Testis (tissue), 3 donors: Measurements from ENCODE around the gene NRXN3. TPM values are rescaled to one million over a fixed set of nuclear protein-coding genes. Genes with fewer than 3 reads are reported as not detected.

Experiments used
- DNase-seq: peaks from one replicate; pipeline ENCODE4 v3.0.0-alpha.2; 2019
- H3K27ac ChIP-seq, 2 donors: fragments of 200-600 bp; sonication (generic); one replicate each; pipeline ENCODE4 v1.5.1; 2019
- H3K27me3 ChIP-seq: fragments of 200-600 bp; sonication (generic); one replicate; pipeline ENCODE4 v1.5.1; 2019
- H3K36me3 ChIP-seq: fragments of 200-600 bp; sonication (generic); one replicate; pipeline ENCODE4 v1.5.1; 2017; ENCODE audit warnings: low read depth; ENCODE audit errors: missing control alignments
- H3K4me1 ChIP-seq: fragments of 200-600 bp; sonication (generic); one replicate; pipeline ENCODE4 v1.5.1; 2019
- H3K4me3 ChIP-seq, 2 donors: fragments of 200-600 bp; sonication (generic); one replicate each; pipeline ENCODE4 v1.5.1; 2017 to 2019
- H3K9me3 ChIP-seq: fragments of 200-600 bp; sonication (generic); one replicate; pipeline ENCODE4 v1.5.1; 2017
- POLR2A ChIP-seq: fragments of 450-650 bp; IDR thresholded peaks from one replicate; pipeline ENCODE4 v1.6.1; 2017; ENCODE audit warnings: antibody characterized with exemption, mild to moderate bottlenecking, moderate library complexity
- WGBS, 2 donors: methylation state at CpG; one replicate each; pipeline ENCODE4 v1.1.5; 2018; 5-methylcytosine and 5-hydroxymethylcytosine counted together
- intact Hi-C: fragments of 100-400 bp; cut with DNase I; formaldehyde crosslinking; loops from one replicate; pipeline ENCODE4 v1.15.1; 2023; ENCODE audit warnings: low total_unique reads
- polyA plus RNA-seq: library from polyadenylated mRNA; stranded (reverse); fragments of 350-450 nt; fragmentation: Illumina TruSeq; extraction: RNeasy Lipid Tissue Mini Kit (QIAGEN cat#74804); gene quantifications from one replicate; pipeline ENCODE4 v1.2.3, GENCODE V29; 2014; ENCODE audit warnings: low read depth, low replicate concordance; ENCODE audit not compliant: insufficient read depth
- total RNA-seq, 2 donors: library from RNA; depleted of rRNA; stranded (reverse); fragments of >200 nt; gene quantifications; one replicate each; pipeline ENCODE4 v1.2.3, GENCODE V29; 2016
- TF ChIP-seq, protein P1 (sequence below), 3 experiments: fragments of 450-650 bp in 2 of 3; fragments of 200-600 bp in 1 of 3; sonication (generic) in 1 of 3; IDR thresholded peaks; one replicate each; pipeline ENCODE4 v1.5.1; 2016 to 2019; ENCODE audit warnings: antibody characterized with exemption in 3 of 3, mild to moderate bottlenecking in 2 of 3, moderate library complexity in 1 of 3

The NRXN3 gene
- total and polyA plus RNA-seq, 3 donors from 2014 or later = 3.5 to 8.0 (median 3.9) TPM

DNA sequence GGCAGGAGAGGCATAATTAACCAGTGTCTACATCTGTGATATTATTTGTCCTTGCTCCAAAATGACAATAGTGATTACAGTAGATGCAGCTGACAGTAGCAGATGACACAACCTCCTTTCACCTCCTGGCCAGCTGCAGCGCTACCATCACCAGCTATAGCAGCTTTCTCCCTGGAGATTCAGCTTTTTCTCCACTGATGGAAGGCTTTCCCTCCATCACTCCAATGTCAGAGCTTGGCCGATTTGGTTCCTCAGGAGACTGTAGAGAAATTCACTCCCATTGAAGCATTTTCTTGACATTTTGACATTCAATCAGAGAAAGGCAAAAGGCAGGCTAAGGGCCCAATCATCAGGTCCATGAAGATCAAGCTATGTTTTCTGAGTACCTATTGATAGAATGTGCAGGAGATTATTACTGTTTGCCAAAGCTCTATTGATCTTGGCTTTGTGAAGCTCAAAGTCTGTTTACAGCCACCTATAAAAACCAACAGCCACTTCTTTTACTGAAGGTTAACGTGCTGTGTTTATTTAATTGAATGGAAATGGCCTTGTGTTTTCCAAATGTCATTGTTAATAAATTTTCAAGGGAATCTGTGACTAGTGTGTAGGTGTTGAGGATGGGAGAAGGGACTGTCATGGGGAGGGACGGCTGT lies 1256.1 kb downstream of the NRXN3 start:
- no peak for TF ChIP-seq POLR2A
- TF ChIP-seq, protein P1, sequence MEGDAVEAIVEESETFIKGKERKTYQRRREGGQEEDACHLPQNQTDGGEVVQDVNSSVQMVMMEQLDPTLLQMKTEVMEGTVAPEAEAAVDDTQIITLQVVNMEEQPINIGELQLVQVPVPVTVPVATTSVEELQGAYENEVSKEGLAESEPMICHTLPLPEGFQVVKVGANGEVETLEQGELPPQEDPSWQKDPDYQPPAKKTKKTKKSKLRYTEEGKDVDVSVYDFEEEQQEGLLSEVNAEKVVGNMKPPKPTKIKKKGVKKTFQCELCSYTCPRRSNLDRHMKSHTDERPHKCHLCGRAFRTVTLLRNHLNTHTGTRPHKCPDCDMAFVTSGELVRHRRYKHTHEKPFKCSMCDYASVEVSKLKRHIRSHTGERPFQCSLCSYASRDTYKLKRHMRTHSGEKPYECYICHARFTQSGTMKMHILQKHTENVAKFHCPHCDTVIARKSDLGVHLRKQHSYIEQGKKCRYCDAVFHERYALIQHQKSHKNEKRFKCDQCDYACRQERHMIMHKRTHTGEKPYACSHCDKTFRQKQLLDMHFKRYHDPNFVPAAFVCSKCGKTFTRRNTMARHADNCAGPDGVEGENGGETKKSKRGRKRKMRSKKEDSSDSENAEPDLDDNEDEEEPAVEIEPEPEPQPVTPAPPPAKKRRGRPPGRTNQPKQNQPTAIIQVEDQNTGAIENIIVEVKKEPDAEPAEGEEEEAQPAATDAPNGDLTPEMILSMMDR (IDR thresholded peaks at IDR 0.05) = no peak
- whole genome bisulfite sequencing, 2 donors = 80 to 85% methylated on average over 4 of the region's 4 CpGs

DNA sequence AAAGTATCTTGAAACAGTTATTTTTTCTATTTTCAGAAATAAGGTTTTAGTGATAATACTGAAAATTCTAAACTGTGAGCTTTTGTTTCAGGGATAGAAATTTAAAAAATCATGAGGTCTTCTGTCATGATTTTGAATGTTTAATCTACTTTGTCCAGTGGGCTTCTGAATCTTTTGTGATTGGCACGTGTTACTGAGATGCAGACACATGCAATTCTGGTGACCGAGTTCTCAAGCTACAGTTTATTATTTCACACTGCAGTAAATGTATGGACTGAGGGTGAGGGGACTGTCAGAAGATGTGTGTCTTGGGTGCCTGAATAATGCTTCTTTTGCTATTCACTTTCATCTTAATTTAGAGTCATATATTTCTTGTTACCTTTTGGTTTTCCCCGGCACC lies 1262.5 kb downstream of the NRXN3 start:
- Histone ChIP-seq H3K36me3 (no peaks in the 10 kb centered on the region), H3K4me1 (no peaks in the 10 kb centered on the region), H3K27me3 (no peaks in the 10 kb centered on the region), H3K27ac (no peak overlapping the region), H3K4me3 (no peak overlapping the region), H3K9me3 (no peaks in the 10 kb centered on the region)
- 89 to 94% methylated on average over 3 of the region's 3 CpGs for WGBS, 2 donors
- TF ChIP-seq POLR2A = no peak
- TF ChIP-seq, protein P1 (IDR thresholded peaks at IDR 0.05) = no peak
- intact Hi-C loops = no loop called here
- no peak for DNase-seq

More for the DNA sequence above, 1256.1 kb downstream of the NRXN3 start:
- Histone ChIP-seq H3K4me3 (no peak overlapping the region), H3K4me1 (no peaks in the 10 kb centered on the region), H3K27ac (no peak overlapping the region), H3K9me3 (no peaks in the 10 kb centered on the region), H3K36me3 (no peaks in the 10 kb centered on the region), H3K27me3 (no peaks in the 10 kb centered on the region)
- intact Hi-C loops = no loop called here
- DNase-seq = no peak

DNA sequence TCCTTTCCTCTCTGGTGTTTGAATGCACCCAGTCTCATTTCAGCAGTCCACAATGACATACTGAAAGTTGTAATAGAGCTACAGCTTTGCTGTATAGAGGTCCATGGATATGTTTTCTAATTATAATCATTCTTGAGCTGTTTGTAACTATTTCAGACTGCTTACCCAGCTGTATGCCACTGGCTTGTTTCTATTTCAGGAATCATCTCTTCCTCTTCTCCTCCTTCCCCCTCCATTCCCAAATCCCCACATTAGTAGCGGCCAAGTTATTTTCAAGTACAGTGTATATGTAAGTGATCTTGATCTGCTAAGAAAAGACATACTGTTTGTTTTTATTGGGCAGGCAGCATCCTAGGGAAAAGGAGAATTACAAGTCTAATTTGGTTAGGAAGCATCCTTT lies 1266.2 kb downstream of the NRXN3 start:
- no peak overlapping the region for H3K4me3 ChIP-seq
- H3K4me1 ChIP-seq = no peaks in the 10 kb centered on the region
- H3K9me3 ChIP-seq = no peaks in the 10 kb centered on the region
- no peaks in the 10 kb centered on the region for H3K36me3 ChIP-seq
- H3K27ac ChIP-seq = no peak overlapping the region
- intact Hi-C loops = no loop called here
- 63 to 77% methylated on average over 1 of the region's 1 CpG for WGBS, 2 donors
- no peak for DNase-seq
- no peaks in the 10 kb centered on the region for H3K27me3 ChIP-seq
- TF ChIP-seq POLR2A = no peak
- TF ChIP-seq, protein P1 (IDR thresholded peaks at IDR 0.05) = no peak

DNA sequence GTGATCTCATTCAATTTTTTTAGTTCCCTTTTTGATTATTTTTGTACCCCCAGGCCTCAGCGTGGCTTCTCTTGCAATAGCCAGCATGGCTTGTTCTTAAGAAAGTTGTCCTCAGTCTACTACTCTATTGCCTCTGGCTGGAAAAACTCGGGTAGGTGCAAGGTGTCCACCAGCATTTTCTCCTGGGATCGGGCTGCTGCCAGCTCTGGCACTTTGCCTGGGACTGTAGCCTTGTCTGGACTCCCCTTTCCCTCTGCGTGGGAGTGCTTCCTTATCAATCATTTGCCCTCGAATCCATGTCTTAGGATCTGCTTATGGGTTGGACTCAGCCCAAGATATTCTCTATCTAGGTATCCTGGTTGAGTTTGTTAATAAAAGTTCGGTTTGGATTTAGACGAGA lies 1267.8 kb downstream of the NRXN3 start:
- H3K4me3 ChIP-seq = no peak overlapping the region
- no peak overlapping the region for H3K27ac ChIP-seq
- DNase-seq = no peak
- no peaks in the 10 kb centered on the region for H3K27me3 ChIP-seq
- no peak for TF ChIP-seq POLR2A
- TF ChIP-seq, protein P1 (IDR thresholded peaks at IDR 0.05) = no peak
- H3K4me1 ChIP-seq = no peaks in the 10 kb centered on the region
- H3K9me3 ChIP-seq = no peaks in the 10 kb centered on the region
- WGBS, 2 donors = 34 to 51% methylated on average over 7 of the region's 7 CpGs
- intact Hi-C loops = no loop called here
- H3K36me3 ChIP-seq = no peaks in the 10 kb centered on the region
